GM18873 (cell line): ENCODE results near the gene ANKRD30B.
"Not testable (repeated sequence)": the region's sequence is repeated elsewhere in the genome, so short reads cannot be mapped to it uniquely, and the experiment has no call there.

Experiments used
- ATAC-seq: cut with Tn5 transposase; IDR thresholded peaks from one replicate; pipeline ENCODE4 v1.9.1; 2021; ENCODE audit warnings: mild to moderate bottlenecking, moderate library complexity, moderate number of reproducible peaks; ENCODE audit not compliant: unreplicated experiment, low FRiP score

ANKRD30B gene

GRCh38 chr18:14747513-14748474 is at the start of gene ANKRD30B:
TSS of gene ANKRD30B (plus strand) at chr18:14748172. CDS start at chr18:14748420, 248 bp downstream.
- ATAC-seq: no peak

- not testable (repeated sequence) for ATAC-seq
Observed at GRCh38 chr18:14701286-14702040, 46.5 kb upstream of the ANKRD30B start.

- not testable (repeated sequence) for ATAC-seq
Observed at GRCh38 chr18:14709761-14710160, 38.2 kb upstream of the ANKRD30B start.

GRCh38 chr18:14721569-14721968 is 26.4 kb upstream of the ANKRD30B start:
- not testable (repeated sequence) for ATAC-seq

GRCh38 chr18:14739056-14739455 is 8.9 kb upstream of the ANKRD30B start:
- not testable (repeated sequence) for ATAC-seq

GRCh38 chr18:14746897-14747296 is 1.1 kb upstream of the ANKRD30B start:
- ATAC-seq: no peak

GRCh38 chr18:14748496-14748895 is 524 bp downstream of the ANKRD30B start:
- no peak for ATAC-seq

- ATAC-seq: not testable (repeated sequence)
Observed at GRCh38 chr18:14763566-14763965, 15.6 kb downstream of the ANKRD30B start.

- no peak for ATAC-seq
Observed at GRCh38 chr18:14767474-14767873, 19.5 kb downstream of the ANKRD30B start.

GRCh38 chr18:14768241-14768640 is 20.3 kb downstream of the ANKRD30B start:
- ATAC-seq: no peak

- no peak for ATAC-seq
Observed at GRCh38 chr18:14769381-14769780, 21.4 kb downstream of the ANKRD30B start.

- ATAC-seq: no peak
Observed at GRCh38 chr18:14776801-14777200, 28.8 kb downstream of the ANKRD30B start.

GRCh38 chr18:14781671-14782070 is 33.7 kb downstream of the ANKRD30B start:
- ATAC-seq: no peak

- no peak for ATAC-seq
Observed at GRCh38 chr18:14784133-14784532, 36.2 kb downstream of the ANKRD30B start.

GRCh38 chr18:14796876-14797275 is 48.9 kb downstream of the ANKRD30B start:
- ATAC-seq: not testable (repeated sequence)

- ATAC-seq: not testable (repeated sequence)
Observed at GRCh38 chr18:14797969-14798764, 50.2 kb downstream of the ANKRD30B start.

GRCh38 chr18:14811081-14811480 is 63.1 kb downstream of the ANKRD30B start:
- not testable (repeated sequence) for ATAC-seq

GRCh38 chr18:14826972-14827632 is 79.1 kb downstream of the ANKRD30B start:
- ATAC-seq: not testable (repeated sequence)

GRCh38 chr18:14841607-14842006 is 93.6 kb downstream of the ANKRD30B start:
- ATAC-seq: not testable (repeated sequence)

GRCh38 chr18:14851533-14851932 is 103.6 kb downstream of the ANKRD30B start:
- ATAC-seq: not testable (repeated sequence)
